Loucy (cell line): ENCODE results near the gene STAT3.
"Not testable (repeated sequence)": the region's sequence is repeated elsewhere in the genome, so short reads cannot be mapped to it uniquely, and the experiment has no call there.

Source experiments
- H2AFZ ChIP-seq: fragments of 200-600 bp; sonication (generic); 2 replicates; pipeline ENCODE4 v1.6.0; 2016; ENCODE audit warnings: antibody characterized with exemption, mild to moderate bottlenecking, low read length, moderate library complexity
- H3F3A ChIP-seq: fragments of 200-600 bp; 2 replicates; pipeline ENCODE4 v1.6.0; 2016; ENCODE audit warnings: antibody characterized with exemption, low read depth, mild to moderate bottlenecking
- H3K27me3 ChIP-seq: fragments of 200-600 bp; sonication (generic); 2 replicates; pipeline ENCODE4 v1.6.1; 2014; ENCODE audit warnings: low read length, mild to moderate bottlenecking; ENCODE audit not compliant: insufficient read depth, poor library complexity, severe bottlenecking
- H3K36me3 ChIP-seq: fragments of 200-600 bp; sonication (generic); 2 replicates; pipeline ENCODE4 v1.6.1; 2016; ENCODE audit warnings: low read length; ENCODE audit not compliant: insufficient read depth
- H3K4me1 ChIP-seq: fragments of 200-600 bp; sonication (generic); 2 replicates; pipeline ENCODE4 v1.5.1; 2014; ENCODE audit warnings: low read length, mild to moderate bottlenecking; ENCODE audit not compliant: insufficient read depth, poor library complexity, severe bottlenecking
- H3K4me2 ChIP-seq: fragments of 200-600 bp; sonication (generic); 2 replicates; pipeline ENCODE4 v1.6.0; 2014; ENCODE audit warnings: antibody characterized with exemption, low read length, low read depth, mild to moderate bottlenecking; ENCODE audit not compliant: poor library complexity, severe bottlenecking
- H3K4me3 ChIP-seq: fragments of 200-600 bp; sonication (generic); 2 replicates; pipeline ENCODE4 v1.5.1; 2014; ENCODE audit warnings: low read length, mild to moderate bottlenecking, mixed read lengths; ENCODE audit not compliant: poor library complexity, severe bottlenecking
- H3K79me2 ChIP-seq: fragments of 200-600 bp; sonication (generic); 2 replicates; pipeline ENCODE4 v1.6.1; 2014; ENCODE audit warnings: low read length; ENCODE audit not compliant: insufficient read depth
- H3K9ac ChIP-seq: fragments of 200-600 bp; sonication (generic); 2 replicates; pipeline ENCODE4 v1.6.0; 2014; ENCODE audit warnings: mild to moderate bottlenecking, low read depth, low read length, moderate library complexity; ENCODE audit not compliant: poor library complexity, severe bottlenecking
- H3K9me2 ChIP-seq: fragments of 200-600 bp; sonication (generic); replicated peaks from 2 replicates; pipeline ENCODE4 v1.6.1; 2016; ENCODE audit warnings: low read depth, low read length, mixed read lengths
- H3K9me3 ChIP-seq: fragments of 200-600 bp; sonication (generic); 2 replicates; pipeline ENCODE4 v1.6.1; 2014; ENCODE audit warnings: mild to moderate bottlenecking, antibody characterized with exemption, low read length, low read depth; ENCODE audit not compliant: insufficient read depth
- H4K20me1 ChIP-seq: fragments of 200-600 bp; sonication (generic); 2 replicates; pipeline ENCODE4 v1.6.0; 2014; ENCODE audit warnings: antibody characterized with exemption, low read length, mild to moderate bottlenecking; ENCODE audit not compliant: insufficient read depth, poor library complexity, severe bottlenecking
- CTCF ChIP-seq: fragments of 200-600 bp; sonication (generic); conservative IDR thresholded peaks from 2 replicates; pipeline ENCODE4 v1.5.1; 2014; ENCODE audit warnings: mild to moderate bottlenecking, antibody characterized with exemption, low read length
- EZH2phosphoT487 ChIP-seq: fragments of 200-600 bp; IDR thresholded peaks from 2 replicates; pipeline ENCODE4 v1.6.1; 2018; ENCODE audit warnings: antibody characterized with exemption, mild to moderate bottlenecking, moderate library complexity, borderline replicate concordance

STAT3 gene

GRCh38 chr17:42297775-42298174 lies 90.5 kb downstream of the STAT3 start:
- H3K36me3 ChIP-seq, result peaks cover 72% of the 10 kb centered on the region; the same call in 1 of the 2 replicates
- not testable (repeated sequence) for H3K9me2 ChIP-seq, H3F3A ChIP-seq, H2AFZ ChIP-seq, H3K9ac ChIP-seq, H3K4me3 ChIP-seq, H3K4me2 ChIP-seq, H3K9me3 ChIP-seq, H3K27me3 ChIP-seq
- peaks cover 22% of the 10 kb centered on the region for H3K4me1 ChIP-seq
- H3K79me2 ChIP-seq, result peaks cover 59% of the 10 kb centered on the region
- H4K20me1 ChIP-seq, result peaks cover 48% of the 10 kb centered on the region

DNA sequence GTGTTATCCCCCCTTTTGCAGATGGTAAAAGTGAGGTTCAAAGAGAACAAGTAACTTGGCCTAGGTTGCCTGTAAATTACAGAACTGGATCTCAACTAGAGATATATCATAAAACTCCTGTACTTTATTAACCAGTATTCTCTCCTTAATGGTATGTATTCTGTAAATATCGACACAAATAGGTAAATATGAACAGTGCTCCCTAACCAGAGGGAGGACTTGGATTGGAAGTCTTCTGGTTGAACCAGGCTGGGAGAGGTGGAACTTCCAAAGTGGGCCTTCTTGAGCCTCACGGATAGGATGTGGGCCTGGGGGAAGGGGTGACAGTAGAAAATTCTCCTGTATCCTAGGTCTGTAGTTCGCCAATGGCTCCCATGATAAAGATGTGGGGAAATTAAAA lies 92.2 kb downstream of the STAT3 start:
- no peak overlapping the region for H3K9ac ChIP-seq
- no peak overlapping the region for H2AFZ ChIP-seq
- no peaks in the 10 kb centered on the region for H3F3A ChIP-seq
- peaks cover 76% of the 10 kb centered on the region for H3K79me2 ChIP-seq
- peaks cover 33% of the 10 kb centered on the region for H3K4me1 ChIP-seq
- H3K9me2 ChIP-seq, result no peaks in the 10 kb centered on the region
- H4K20me1 ChIP-seq, result peaks cover 57% of the 10 kb centered on the region
- no peaks in the 10 kb centered on the region for H3K27me3 ChIP-seq
- TF ChIP-seq EZH2phosphoT487 (no peak), CTCF (no peak)
- no peak overlapping the region for H3K4me3 ChIP-seq
- H3K36me3 ChIP-seq, result peaks cover 63% of the 10 kb centered on the region; the same call in 1 of the 2 replicates
- H3K4me2 ChIP-seq, result peak overlapping the region; percentile 47
- no peaks in the 10 kb centered on the region for H3K9me3 ChIP-seq

DNA sequence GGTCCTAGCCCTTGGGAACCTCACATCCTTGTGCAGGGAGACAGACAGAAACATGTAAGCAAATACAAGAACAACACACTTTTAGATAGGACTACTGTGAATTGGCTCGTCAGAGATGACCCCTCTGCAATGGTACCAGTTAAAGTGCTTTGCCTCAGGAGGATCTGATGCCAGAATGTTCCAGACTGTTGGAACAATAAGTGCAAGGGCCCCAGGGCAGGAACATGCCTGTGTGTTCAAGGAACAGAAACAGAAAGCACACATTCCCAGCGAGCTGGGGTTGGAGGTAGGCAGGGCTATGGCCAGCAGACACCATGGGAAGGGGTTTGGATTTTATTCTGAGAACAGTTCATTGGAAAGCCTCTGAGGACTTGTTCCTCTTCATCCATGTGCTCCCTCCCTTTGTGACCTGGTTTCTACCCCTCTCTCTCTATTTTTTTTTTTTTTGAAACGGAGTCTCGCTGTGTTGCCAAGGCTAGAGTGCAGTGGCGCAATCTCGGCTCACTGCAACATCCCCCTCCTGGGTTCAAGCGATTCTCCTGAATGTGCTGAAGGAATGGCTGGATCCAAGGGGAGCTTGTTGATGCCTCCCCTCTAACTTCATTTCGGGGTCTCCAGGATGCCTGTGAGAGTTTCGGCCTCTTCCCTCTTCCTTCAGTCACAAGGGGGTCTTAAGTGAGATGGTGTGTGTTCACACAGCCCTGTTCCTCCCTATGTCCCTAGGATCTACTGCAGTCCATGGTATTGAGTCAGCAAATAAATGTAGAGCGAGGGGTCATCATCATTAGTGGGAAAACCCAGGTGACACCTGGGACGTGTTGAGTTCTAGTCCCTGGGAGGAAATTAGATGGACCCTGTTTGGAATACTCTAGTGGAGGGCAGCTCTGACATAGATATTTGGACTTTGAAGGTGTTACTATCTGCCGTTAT lies 93.5 kb downstream of the STAT3 start:
- H3K4me2 ChIP-seq, result peak overlapping the region; percentile 47
- no peaks in the 10 kb centered on the region for H3K9me2 ChIP-seq

More for the DNA sequence above, 93.5 kb downstream of the STAT3 start:
- Histone ChIP-seq H3F3A (no peaks in the 10 kb centered on the region), H4K20me1 (peaks cover 69% of the 10 kb centered on the region), H3K9me3 (no peaks in the 10 kb centered on the region), H3K79me2 (peaks cover 89% of the 10 kb centered on the region), H3K4me3 (no peak overlapping the region), H3K27me3 (no peaks in the 10 kb centered on the region), H2AFZ (no peak overlapping the region), H3K9ac (peak overlapping the region; percentile 38), H3K36me3 (peaks cover 69% of the 10 kb centered on the region), H3K4me1 (peaks cover 45% of the 10 kb centered on the region)
- no peak for TF ChIP-seq EZH2phosphoT487
- no peak for TF ChIP-seq CTCF
